Measurements from ENCODE around the gene RASL10A. TPM values are rescaled to one million over a fixed set of nuclear protein-coding genes. Genes with fewer than 3 reads are reported as not detected.

Gene RASL10A
- total and polyA plus RNA-seq, 9 of the 15 experiments (the other 6 are each of a cell fraction or from before 2014, with no cell fraction given): 0.17 to 1.2 (median 0.45) TPM; not detected in 3

GRCh38 chr22:29306835-29307595 is 8.5 kb downstream of the RASL10A start (continued):
- TF ChIP-seq PREB (CRISPR knock-in tag; IDR thresholded peaks at IDR 0.05): no peak
- TF ChIP-seq GTF2F1 (IDR thresholded peaks at IDR 0.05; ENCODE audit: low read depth, low read length): no peak
- no peak for TF ChIP-seq NR2C2 (CRISPR knock-in tag; IDR thresholded peaks at IDR 0.05)
- TF ChIP-seq NR2C2 (tag; IDR thresholded peaks at IDR 0.05): 0 out of 2 replicates have a peak, but pooled peaks have one; percentile 31
- TF ChIP-seq EP300 (IDR thresholded peaks at IDR 0.05; ENCODE audit: low read length): no peak
- no peak for TF ChIP-seq MXI1 (IDR thresholded peaks at IDR 0.05; ENCODE audit: low read depth, low read length)
- no peak for TF ChIP-seq BRD9 (IDR thresholded peaks at IDR 0.05; ENCODE audit: low read depth, partially characterized antibody)
- no peak for TF ChIP-seq ZNF449 (CRISPR knock-in tag; IDR thresholded peaks at IDR 0.05)
- no peak for TF ChIP-seq ZNF347 (CRISPR knock-in tag; IDR thresholded peaks at IDR 0.05; ENCODE audit: low read depth)
- TF ChIP-seq ZC3H11A (IDR thresholded peaks at IDR 0.05; ENCODE audit: low read depth, low read length): no peak
- no peak for TF ChIP-seq TBP (optimal IDR thresholded peaks at IDR 0.05; ENCODE audit: low read depth, low read length)
- TF ChIP-seq PML (IDR thresholded peaks at IDR 0.05; ENCODE audit: low read length): no peak
- no peak for TF ChIP-seq RERE (CRISPR knock-in tag; IDR thresholded peaks at IDR 0.05; ENCODE audit: borderline replicate concordance)
- no peak for TF ChIP-seq ZEB2 (IDR thresholded peaks at IDR 0.05)
- TF ChIP-seq SNAPC5 (CRISPR knock-in tag; IDR thresholded peaks at IDR 0.05): no peak
- TF ChIP-seq CEBPB (tag; IDR thresholded peaks at IDR 0.05): no peak
- no peak for TF ChIP-seq PCBP1 (IDR thresholded peaks at IDR 0.05; ENCODE audit: low read depth, low read length, poor library complexity, severe bottlenecking)
- TF ChIP-seq NFXL1 (CRISPR knock-in tag; IDR thresholded peaks at IDR 0.05): no peak
- TF ChIP-seq ZNF589 (CRISPR knock-in tag; IDR thresholded peaks at IDR 0.05; ENCODE audit: low read depth): no peak
- no peak for TF ChIP-seq ZNF778 (CRISPR knock-in tag; IDR thresholded peaks at IDR 0.05)
- no peak for TF ChIP-seq PURB (CRISPR knock-in tag; IDR thresholded peaks at IDR 0.05; ENCODE audit: low read depth)
- TF ChIP-seq ZBTB1 (CRISPR knock-in tag; IDR thresholded peaks at IDR 0.05; ENCODE audit: borderline replicate concordance, low read depth): no peak

Measured in K562 (cell line).